GM12872 (cell line): ENCODE results near the gene LRFN2.

Source experiments
- TF ChIP-seq, protein P1 (sequence below): IDR thresholded peaks from 3 replicates; pipeline ENCODE4 v1.5.1; 2011; ENCODE audit warnings: low read depth, mild to moderate bottlenecking, low read length, moderate library complexity; ENCODE audit not compliant: insufficient read depth

Gene LRFN2

DNA sequence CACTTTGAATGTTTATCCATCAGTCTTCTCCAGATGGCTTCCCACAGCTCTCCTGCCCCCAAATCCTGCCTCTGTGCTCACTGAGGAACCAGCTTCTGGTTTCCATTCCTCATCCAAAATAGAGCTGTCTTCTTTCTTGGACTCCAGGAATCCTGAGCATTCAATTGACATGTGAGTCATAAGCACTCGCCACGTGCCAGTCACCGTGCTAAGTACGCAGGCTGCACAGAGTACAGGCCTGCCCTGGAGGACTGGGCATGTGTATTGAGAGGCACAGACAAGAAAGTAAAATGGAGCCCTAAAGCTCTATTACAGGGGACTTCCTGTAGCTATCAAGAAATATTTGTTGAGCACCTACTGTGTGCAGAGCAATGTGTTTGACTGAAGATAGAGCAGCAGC lies 39.7 kb upstream of the LRFN2 start:
- TF ChIP-seq, protein P1, sequence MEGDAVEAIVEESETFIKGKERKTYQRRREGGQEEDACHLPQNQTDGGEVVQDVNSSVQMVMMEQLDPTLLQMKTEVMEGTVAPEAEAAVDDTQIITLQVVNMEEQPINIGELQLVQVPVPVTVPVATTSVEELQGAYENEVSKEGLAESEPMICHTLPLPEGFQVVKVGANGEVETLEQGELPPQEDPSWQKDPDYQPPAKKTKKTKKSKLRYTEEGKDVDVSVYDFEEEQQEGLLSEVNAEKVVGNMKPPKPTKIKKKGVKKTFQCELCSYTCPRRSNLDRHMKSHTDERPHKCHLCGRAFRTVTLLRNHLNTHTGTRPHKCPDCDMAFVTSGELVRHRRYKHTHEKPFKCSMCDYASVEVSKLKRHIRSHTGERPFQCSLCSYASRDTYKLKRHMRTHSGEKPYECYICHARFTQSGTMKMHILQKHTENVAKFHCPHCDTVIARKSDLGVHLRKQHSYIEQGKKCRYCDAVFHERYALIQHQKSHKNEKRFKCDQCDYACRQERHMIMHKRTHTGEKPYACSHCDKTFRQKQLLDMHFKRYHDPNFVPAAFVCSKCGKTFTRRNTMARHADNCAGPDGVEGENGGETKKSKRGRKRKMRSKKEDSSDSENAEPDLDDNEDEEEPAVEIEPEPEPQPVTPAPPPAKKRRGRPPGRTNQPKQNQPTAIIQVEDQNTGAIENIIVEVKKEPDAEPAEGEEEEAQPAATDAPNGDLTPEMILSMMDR: no peak

DNA sequence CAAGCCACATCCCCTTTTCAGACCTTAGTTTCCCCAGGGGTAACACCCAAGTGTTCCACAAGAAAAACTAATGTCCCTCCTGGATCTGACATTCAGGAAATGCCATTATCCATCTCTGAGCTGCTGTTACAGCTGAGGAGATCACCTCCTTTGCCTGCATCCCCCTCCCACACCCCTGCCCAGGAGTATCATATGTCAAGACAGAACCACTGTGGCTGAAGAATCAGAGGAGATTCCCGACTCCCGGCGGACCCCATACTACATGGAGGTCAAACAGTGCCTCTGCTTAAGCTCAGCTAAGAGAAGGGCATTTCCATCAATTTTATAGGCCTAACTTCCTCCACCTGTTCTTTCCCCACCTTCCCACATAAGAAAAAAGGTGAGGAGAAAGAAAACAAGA lies 36.8 kb upstream of the LRFN2 start:
- TF ChIP-seq, protein P1: no peak

DNA sequence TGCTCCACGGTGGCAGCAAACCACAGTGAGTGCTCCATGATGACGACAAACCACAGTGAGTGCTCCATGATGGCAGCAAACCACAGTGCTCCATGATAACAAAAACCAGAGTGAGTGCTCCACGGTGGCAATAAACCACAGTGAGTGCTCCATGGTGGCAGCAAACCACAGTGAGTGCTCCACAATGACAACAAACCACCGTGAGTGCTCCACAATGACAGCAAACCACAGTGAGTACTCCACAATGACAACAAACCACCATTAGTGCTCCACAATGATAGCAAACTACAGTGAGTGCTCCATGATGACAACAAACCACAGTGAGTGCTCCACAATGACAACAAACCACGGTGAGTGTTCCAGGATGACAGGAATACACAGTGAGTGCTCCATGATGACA lies 36.0 kb upstream of the LRFN2 start:
- TF ChIP-seq, protein P1: no peak

DNA sequence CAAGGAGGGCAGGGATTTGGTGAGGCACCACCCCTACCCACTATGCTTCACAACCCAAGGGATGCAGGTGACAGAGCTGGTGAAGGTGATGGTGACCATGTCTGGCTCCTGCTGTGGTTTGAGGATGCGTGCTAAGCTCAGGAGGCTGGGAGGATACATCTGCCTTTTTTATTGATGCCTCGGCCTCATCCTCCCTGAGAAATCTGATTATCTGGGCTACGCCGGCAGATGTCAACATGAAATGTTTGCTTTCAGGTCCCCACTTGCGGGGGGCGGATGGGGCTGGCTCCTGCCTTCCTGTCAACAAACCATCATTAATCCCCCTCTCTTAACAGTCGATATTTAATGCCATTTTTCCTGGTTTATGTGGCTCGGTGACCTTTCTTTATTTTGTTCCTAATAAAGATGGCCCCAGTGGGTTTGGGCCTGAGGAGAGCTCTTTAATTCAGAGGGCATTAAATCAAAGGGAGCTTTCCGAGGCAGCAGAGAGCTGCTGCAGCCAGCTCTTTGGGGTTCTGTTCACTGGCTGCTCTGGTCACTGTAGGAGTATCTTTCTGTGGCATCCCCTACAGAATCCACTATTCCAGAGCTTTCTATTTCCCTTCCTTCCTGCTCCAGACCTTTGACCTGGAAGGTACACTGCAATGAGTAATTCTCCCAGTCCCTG lies 33.5 kb upstream of the LRFN2 start:
- TF ChIP-seq, protein P1: no peak

DNA sequence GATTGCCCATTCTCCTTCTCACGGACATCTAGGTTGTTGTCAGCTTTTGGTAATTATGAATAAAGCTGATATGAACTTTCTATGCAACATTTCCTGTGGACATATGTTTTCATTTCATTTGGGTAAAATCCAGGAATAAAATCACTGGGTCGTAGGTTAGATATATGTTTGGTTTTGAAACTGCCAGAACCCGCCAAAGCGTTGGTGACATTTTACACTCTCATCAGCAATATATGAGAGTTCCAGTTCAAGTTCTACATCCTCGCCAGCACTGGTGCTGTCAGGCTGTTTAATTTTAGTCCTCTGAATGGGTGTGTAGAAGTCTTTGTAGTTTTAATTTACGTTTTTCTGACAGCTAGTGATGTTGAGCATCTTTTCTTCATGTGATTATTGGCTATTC lies 27.5 kb upstream of the LRFN2 start:
- TF ChIP-seq, protein P1: no peak

DNA sequence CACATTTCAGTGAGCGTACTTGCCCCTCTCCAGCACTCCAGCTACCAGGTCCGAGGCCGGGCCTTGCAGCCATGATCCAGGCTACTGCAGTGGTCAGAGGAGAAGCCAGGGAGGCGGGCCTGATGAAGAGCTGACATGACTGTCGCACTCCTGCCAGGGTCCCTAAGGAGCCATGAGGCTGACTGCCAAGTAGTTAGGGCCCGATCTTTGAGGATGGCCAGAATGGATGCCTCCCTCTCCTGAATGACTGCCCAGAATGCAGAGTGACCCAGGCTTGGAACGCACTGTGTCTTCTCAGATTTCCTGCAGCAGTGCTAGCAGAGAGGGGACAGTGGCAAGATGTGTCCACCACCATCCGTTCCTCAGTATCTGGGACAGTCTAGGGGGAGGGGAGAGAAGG lies 24.7 kb upstream of the LRFN2 start:
- TF ChIP-seq, protein P1: no peak

DNA sequence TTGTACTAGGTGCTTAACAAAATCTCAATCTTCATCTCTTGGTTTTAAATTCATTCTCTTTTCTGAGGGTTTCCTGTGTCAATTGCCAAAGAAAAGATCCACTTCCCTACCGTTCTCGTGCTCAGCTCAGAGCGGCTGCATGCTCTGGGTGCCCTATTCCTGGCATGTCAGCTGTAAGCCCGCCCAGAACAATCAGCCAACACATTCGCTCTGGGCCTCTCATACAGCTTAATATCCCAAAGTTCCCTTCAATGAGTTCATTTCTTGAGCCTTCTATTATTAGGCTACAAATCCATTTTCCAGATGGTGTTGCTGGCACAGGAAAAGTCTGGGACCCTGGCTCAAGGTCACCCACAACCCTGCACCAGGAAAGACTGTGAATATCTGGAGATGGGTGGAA lies 24.3 kb upstream of the LRFN2 start:
- TF ChIP-seq, protein P1: no peak
